ENCODE data around the gene VPS13D.

The VPS13D gene

GRCh38 chr1:12542138-12542465, 312.3 kb downstream of the VPS13D start:
- Histone ChIP-seq H3K9me2 (replicated peaks; ENCODE audit: control insufficient read depth, low read length) (no peaks in the 10 kb centered on the region), H3K4me2 (ENCODE audit: low read length) (no peak overlapping the region), H3K27ac (ENCODE audit: low read depth, low read length) (no peak overlapping the region), H3K9me3 (ENCODE audit: control insufficient read depth, insufficient read depth, low read length) (no peaks in the 10 kb centered on the region), H3K27me3 (ENCODE audit: control insufficient read depth, low read length) (no peaks in the 10 kb centered on the region; the same call in 1 of the 2 replicates), H3K4me1 (ENCODE audit: control insufficient read depth, low read length) (no peaks in the 10 kb centered on the region), H3K36me3 (ENCODE audit: control insufficient read depth, low read length) (no peaks in the 10 kb centered on the region), H4K20me1 (ENCODE audit: control insufficient read depth, insufficient read depth, low read depth, low read length) (no peaks in the 10 kb centered on the region), H3F3A (ENCODE audit: control insufficient read depth, insufficient read depth) (no peaks in the 10 kb centered on the region), H3K79me2 (ENCODE audit: control insufficient read depth, low read length) (no peaks in the 10 kb centered on the region), H3K4me3 (ENCODE audit: low read length) (no peak overlapping the region)
- no peak for TF ChIP-seq EZH2phosphoT487 (IDR thresholded peaks at IDR 0.05; ENCODE audit: borderline replicate concordance, low read length)
- TF ChIP-seq CTCF (IDR thresholded peaks at IDR 0.05; ENCODE audit: low read depth, low read length, poor library complexity, severe bottlenecking), result no peak

- Histone ChIP-seq H4K20me1 (ENCODE audit: control insufficient read depth, insufficient read depth, low read depth, low read length) (no peaks in the 10 kb centered on the region), H3K4me1 (ENCODE audit: control insufficient read depth, low read length) (no peaks in the 10 kb centered on the region), H3F3A (ENCODE audit: control insufficient read depth, insufficient read depth) (no peaks in the 10 kb centered on the region), H3K36me3 (ENCODE audit: control insufficient read depth, low read length) (no peaks in the 10 kb centered on the region), H3K9me2 (replicated peaks; ENCODE audit: control insufficient read depth, low read length) (no peaks in the 10 kb centered on the region), H3K79me2 (ENCODE audit: control insufficient read depth, low read length) (no peaks in the 10 kb centered on the region), H3K4me3 (ENCODE audit: low read length) (no peak overlapping the region), H3K27ac (ENCODE audit: low read depth, low read length) (no peak overlapping the region), H3K4me2 (ENCODE audit: low read length) (no peak overlapping the region), H3K27me3 (ENCODE audit: control insufficient read depth, low read length) (no peaks in the 10 kb centered on the region; the same call in 1 of the 2 replicates), H3K9me3 (ENCODE audit: control insufficient read depth, insufficient read depth, low read length) (no peaks in the 10 kb centered on the region)
- no peak for TF ChIP-seq EZH2phosphoT487 (IDR thresholded peaks at IDR 0.05; ENCODE audit: borderline replicate concordance, low read length)
These were observed 313.1 kb downstream of the VPS13D start for GRCh38 chr1:12542616-12543592.

GRCh38 chr1:12543740-12544154, 313.9 kb downstream of the VPS13D start:
- H3K9me2 ChIP-seq (replicated peaks; ENCODE audit: control insufficient read depth, low read length), result no peaks in the 10 kb centered on the region
- no peaks in the 10 kb centered on the region for H3K9me3 ChIP-seq (ENCODE audit: control insufficient read depth, insufficient read depth, low read length)
- H3K4me3 ChIP-seq (ENCODE audit: low read length), result no peak overlapping the region
- no peak overlapping the region for H3K27ac ChIP-seq (ENCODE audit: low read depth, low read length)
- H3K4me1 ChIP-seq (ENCODE audit: control insufficient read depth, low read length), result no peaks in the 10 kb centered on the region
- TF ChIP-seq CTCF (IDR thresholded peaks at IDR 0.05; ENCODE audit: low read depth, low read length, poor library complexity, severe bottlenecking) (no peak), EZH2phosphoT487 (IDR thresholded peaks at IDR 0.05; ENCODE audit: borderline replicate concordance, low read length) (no peak)
- no peaks in the 10 kb centered on the region for H3K36me3 ChIP-seq (ENCODE audit: control insufficient read depth, low read length)
- no peak overlapping the region for H3K4me2 ChIP-seq (ENCODE audit: low read length)
- no peaks in the 10 kb centered on the region for H4K20me1 ChIP-seq (ENCODE audit: control insufficient read depth, insufficient read depth, low read depth, low read length)
- H3K27me3 ChIP-seq (ENCODE audit: control insufficient read depth, low read length), result no peaks in the 10 kb centered on the region
- H3K79me2 ChIP-seq (ENCODE audit: control insufficient read depth, low read length), result no peaks in the 10 kb centered on the region
- no peaks in the 10 kb centered on the region for H3F3A ChIP-seq (ENCODE audit: control insufficient read depth, insufficient read depth)

GRCh38 chr1:12544357-12544756, 314.5 kb downstream of the VPS13D start:
- H4K20me1 ChIP-seq (ENCODE audit: control insufficient read depth, insufficient read depth, low read depth, low read length), result no peaks in the 10 kb centered on the region
- no peaks in the 10 kb centered on the region for H3K27me3 ChIP-seq (ENCODE audit: control insufficient read depth, low read length)
- H3K9me2 ChIP-seq (replicated peaks; ENCODE audit: control insufficient read depth, low read length), result no peaks in the 10 kb centered on the region
- no peaks in the 10 kb centered on the region for H3K36me3 ChIP-seq (ENCODE audit: control insufficient read depth, low read length)
- no peak for TF ChIP-seq EZH2phosphoT487 (IDR thresholded peaks at IDR 0.05; ENCODE audit: borderline replicate concordance, low read length)
- TF ChIP-seq CTCF (IDR thresholded peaks at IDR 0.05; ENCODE audit: low read depth, low read length, poor library complexity, severe bottlenecking), result no peak
- H3K4me3 ChIP-seq (ENCODE audit: low read length), result no peak overlapping the region
- H3K9me3 ChIP-seq (ENCODE audit: control insufficient read depth, insufficient read depth, low read length), result no peaks in the 10 kb centered on the region
- H3K4me1 ChIP-seq (ENCODE audit: control insufficient read depth, low read length), result no peaks in the 10 kb centered on the region
- no peak overlapping the region for H3K4me2 ChIP-seq (ENCODE audit: low read length)
- no peak overlapping the region for H3K27ac ChIP-seq (ENCODE audit: low read depth, low read length)
- H3K79me2 ChIP-seq (ENCODE audit: control insufficient read depth, low read length), result no peaks in the 10 kb centered on the region
- H3F3A ChIP-seq (ENCODE audit: control insufficient read depth, insufficient read depth), result no peaks in the 10 kb centered on the region

All from DOHH2 (cell line).